ENCODE measurements around the gene MLF1.

The MLF1 gene

GRCh38 chr3:158644345-158644908 lies 73.4 kb downstream of the MLF1 start, which contains the start of gene GFM1:
GFM1 (plus strand) TSS chr3:158644527; CDS start chr3:158644635, 108 bp downstream.
- peak; percentile 95 to 96 for DNase-seq
- peak; percentile 58 to 79 for TF ChIP-seq CTCF (IDR thresholded peaks at IDR 0.05)
- H3K27me3 ChIP-seq, result no peaks in the 10 kb centered on the region
- intact Hi-C loops (cut with DNase I; ENCODE audit: low total_unique reads), result no loop called here
- peak within 1 kb of the TSS; percentile 85 for H3K27ac ChIP-seq
- H3K36me3 ChIP-seq, result peaks cover 0 to 8% (median 0%) of the 10 kb centered on the region in 3 donors
- no peaks in the 10 kb centered on the region for H3K9me3 ChIP-seq
- H3K4me3 ChIP-seq, result peak within 1 kb of the TSS; percentile 67 to 68
- H3K4me1 ChIP-seq, result peaks cover 0 to 19% (median 14%) of the 10 kb centered on the region in 4 donors

- TF ChIP-seq CTCF (IDR thresholded peaks at IDR 0.05), result no peak
- no peaks in the 10 kb centered on the region for H3K27me3 ChIP-seq
- peaks cover 0 to 18% (median 14%) of the 10 kb centered on the region in 4 donors for H3K4me1 ChIP-seq
- no peak for DNase-seq
- no peak overlapping the region for H3K4me3 ChIP-seq
- peaks cover 17 to 45% (median 43%) of the 10 kb centered on the region in 3 donors for H3K36me3 ChIP-seq
- H3K9me3 ChIP-seq, result no peaks in the 10 kb centered on the region
- H3K27ac ChIP-seq, result no peak overlapping the region
- intact Hi-C loops (cut with DNase I; ENCODE audit: low total_unique reads), result no loop called here
Measured at GRCh38 chr3:158649791-158650190, 78.8 kb downstream of the MLF1 start.

- no peak for DNase-seq
- Histone ChIP-seq H3K36me3 (peaks cover 22 to 59% (median 57%) of the 10 kb centered on the region in 3 donors), H3K27ac (no peak overlapping the region), H3K9me3 (no peaks in the 10 kb centered on the region), H3K4me3 (no peak overlapping the region), H3K27me3 (no peaks in the 10 kb centered on the region), H3K4me1 (peaks cover 0 to 5% (median 3%) of the 10 kb centered on the region in 4 donors)
- intact Hi-C loops (cut with DNase I; ENCODE audit: low total_unique reads), result no loop called here
- TF ChIP-seq CTCF (IDR thresholded peaks at IDR 0.05), result no peak
Measured at GRCh38 chr3:158651192-158651591, 80.2 kb downstream of the MLF1 start.

GRCh38 chr3:158652463-158652862 lies 81.5 kb downstream of the MLF1 start:
- Histone ChIP-seq H3K36me3 (peaks cover 28 to 64% (median 62%) of the 10 kb centered on the region in 3 donors), H3K4me1 (no peaks in the 10 kb centered on the region), H3K4me3 (no peak overlapping the region), H3K9me3 (no peaks in the 10 kb centered on the region), H3K27ac (no peak overlapping the region), H3K27me3 (no peaks in the 10 kb centered on the region)
- DNase-seq, result no peak
- TF ChIP-seq CTCF (IDR thresholded peaks at IDR 0.05), result no peak
- intact Hi-C loops (cut with DNase I; ENCODE audit: low total_unique reads), result no loop called here

Measured in tibial artery (tissue), 4 donors.